ENCODE measurements around the gene NAALADL2. TPM values are rescaled to one million over a fixed set of nuclear protein-coding genes. Genes with fewer than 3 reads are reported as not detected.

NAALADL2 gene
- total and polyA plus RNA-seq, 3 donors from 2014 or later = 5.4 to 15.6 (median 6.0) TPM

DNA sequence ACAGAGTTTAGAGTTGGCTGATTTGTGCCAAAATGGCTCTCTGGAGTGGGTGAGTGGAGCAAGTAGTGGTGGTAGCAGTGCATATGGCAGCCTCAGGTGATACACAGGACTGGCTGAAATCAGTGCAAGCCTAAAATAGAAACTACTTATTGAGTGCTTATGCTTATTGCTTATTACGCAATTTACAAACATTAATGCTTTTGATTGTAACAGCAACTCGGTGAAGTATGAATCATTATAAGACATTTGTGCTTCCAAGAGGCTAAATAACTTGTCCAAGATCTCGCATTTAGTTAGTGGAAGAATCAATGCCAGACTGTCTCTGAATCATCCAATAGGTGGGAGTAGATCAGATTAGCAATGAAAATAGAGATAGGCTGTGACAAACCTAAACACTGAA lies 353.8 kb downstream of the NAALADL2 start:
- H3K4me3 ChIP-seq = no peak overlapping the region
- H3K9me3 ChIP-seq = no peaks in the 10 kb centered on the region
- intact Hi-C loops (cut with DNase I; ENCODE audit: low total_unique reads) = no loop called here
- H3K27ac ChIP-seq = no peak overlapping the region
- TF ChIP-seq, protein P1, sequence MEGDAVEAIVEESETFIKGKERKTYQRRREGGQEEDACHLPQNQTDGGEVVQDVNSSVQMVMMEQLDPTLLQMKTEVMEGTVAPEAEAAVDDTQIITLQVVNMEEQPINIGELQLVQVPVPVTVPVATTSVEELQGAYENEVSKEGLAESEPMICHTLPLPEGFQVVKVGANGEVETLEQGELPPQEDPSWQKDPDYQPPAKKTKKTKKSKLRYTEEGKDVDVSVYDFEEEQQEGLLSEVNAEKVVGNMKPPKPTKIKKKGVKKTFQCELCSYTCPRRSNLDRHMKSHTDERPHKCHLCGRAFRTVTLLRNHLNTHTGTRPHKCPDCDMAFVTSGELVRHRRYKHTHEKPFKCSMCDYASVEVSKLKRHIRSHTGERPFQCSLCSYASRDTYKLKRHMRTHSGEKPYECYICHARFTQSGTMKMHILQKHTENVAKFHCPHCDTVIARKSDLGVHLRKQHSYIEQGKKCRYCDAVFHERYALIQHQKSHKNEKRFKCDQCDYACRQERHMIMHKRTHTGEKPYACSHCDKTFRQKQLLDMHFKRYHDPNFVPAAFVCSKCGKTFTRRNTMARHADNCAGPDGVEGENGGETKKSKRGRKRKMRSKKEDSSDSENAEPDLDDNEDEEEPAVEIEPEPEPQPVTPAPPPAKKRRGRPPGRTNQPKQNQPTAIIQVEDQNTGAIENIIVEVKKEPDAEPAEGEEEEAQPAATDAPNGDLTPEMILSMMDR (IDR thresholded peaks at IDR 0.05) = no peak
- TF ChIP-seq POLR2A (IDR thresholded peaks at IDR 0.05) = no peak
- 86% methylated on average over 3 of the region's 3 CpGs for WGBS, 2 donors
- H3K4me1 ChIP-seq = no peaks in the 10 kb centered on the region
- no peak for DNase-seq
- H3K27me3 ChIP-seq = no peaks in the 10 kb centered on the region
- H3K36me3 ChIP-seq (ENCODE audit: low read depth, missing control alignments) = no peaks in the 10 kb centered on the region

- H3K36me3 ChIP-seq (ENCODE audit: low read depth, missing control alignments) = no peaks in the 10 kb centered on the region
- TF ChIP-seq, protein P1 (IDR thresholded peaks at IDR 0.05) = no peak
- TF ChIP-seq POLR2A (IDR thresholded peaks at IDR 0.05) = no peak
- H3K4me1 ChIP-seq = no peaks in the 10 kb centered on the region
- no peak overlapping the region for H3K27ac ChIP-seq
- no peaks in the 10 kb centered on the region for H3K27me3 ChIP-seq
- H3K9me3 ChIP-seq = no peaks in the 10 kb centered on the region
- DNase-seq = no peak
- H3K4me3 ChIP-seq = no peak overlapping the region
- intact Hi-C loops (cut with DNase I; ENCODE audit: low total_unique reads) = no loop called here
- 89 to 94% methylated on average over 1 of the region's 1 CpG for WGBS, 2 donors
Measured at GRCh38 chr3:175214216-175214615, 355.1 kb downstream of the NAALADL2 start.

GRCh38 chr3:175215833-175216232 lies 356.7 kb downstream of the NAALADL2 start:
- Histone ChIP-seq H3K27me3 (no peaks in the 10 kb centered on the region), H3K27ac (no peak overlapping the region), H3K4me3 (no peak overlapping the region), H3K36me3 (ENCODE audit: low read depth, missing control alignments) (no peaks in the 10 kb centered on the region), H3K4me1 (no peaks in the 10 kb centered on the region), H3K9me3 (no peaks in the 10 kb centered on the region)
- WGBS, 2 donors = 96 to 97% methylated on average over 1 of the region's 1 CpG
- TF ChIP-seq, protein P1 (IDR thresholded peaks at IDR 0.05) = no peak
- TF ChIP-seq POLR2A (IDR thresholded peaks at IDR 0.05) = no peak
- intact Hi-C loops (cut with DNase I; ENCODE audit: low total_unique reads) = no loop called here
- DNase-seq = no peak

- 52 to 59% methylated on average over 1 of the region's 1 CpG for WGBS, 2 donors
- DNase-seq = no peak
- H3K36me3 ChIP-seq (ENCODE audit: low read depth, missing control alignments) = no peaks in the 10 kb centered on the region
- H3K9me3 ChIP-seq = no peaks in the 10 kb centered on the region
- H3K4me1 ChIP-seq = no peaks in the 10 kb centered on the region
- TF ChIP-seq POLR2A (IDR thresholded peaks at IDR 0.05) = no peak
- TF ChIP-seq, protein P1 (IDR thresholded peaks at IDR 0.05) = no peak
- H3K27me3 ChIP-seq = no peaks in the 10 kb centered on the region
- no peak overlapping the region for H3K4me3 ChIP-seq
- intact Hi-C loops (cut with DNase I; ENCODE audit: low total_unique reads) = no loop called here
- H3K27ac ChIP-seq = no peak overlapping the region
Measured at GRCh38 chr3:175222356-175222755, 363.2 kb downstream of the NAALADL2 start.

GRCh38 chr3:175224051-175224450 lies 364.9 kb downstream of the NAALADL2 start:
- no peak overlapping the region for H3K27ac ChIP-seq
- intact Hi-C loops (cut with DNase I; ENCODE audit: low total_unique reads) = no loop called here
- no peaks in the 10 kb centered on the region for H3K4me1 ChIP-seq
- TF ChIP-seq, protein P1 (IDR thresholded peaks at IDR 0.05) = no peak
- no peak for TF ChIP-seq POLR2A (IDR thresholded peaks at IDR 0.05)
- WGBS, 2 donors = 44 to 64% methylated on average over 6 of the region's 6 CpGs
- H3K4me3 ChIP-seq = no peak overlapping the region
- peak; percentile 87 for DNase-seq
- no peaks in the 10 kb centered on the region for H3K27me3 ChIP-seq
- no peaks in the 10 kb centered on the region for H3K9me3 ChIP-seq
- H3K36me3 ChIP-seq (ENCODE audit: low read depth, missing control alignments) = no peaks in the 10 kb centered on the region
